ENCODE data around the gene GPR158. TPM values are rescaled to one million over a fixed set of nuclear protein-coding genes. Genes with fewer than 3 reads are reported as not detected.

The GPR158 gene
- total RNA-seq, 1 donor = 0.43 TPM

- no peak for TF ChIP-seq CTCF (IDR thresholded peaks at IDR 0.05; ENCODE audit: insufficient read depth, low read depth, low read length)
- H3K4me3 ChIP-seq (ENCODE audit: low read depth, low read length) = no peak overlapping the region
- DNase-seq (ENCODE audit: low read depth) = no peak
Observed at GRCh38 chr10:25629333-25629732, 454.5 kb downstream of the GPR158 start.

GRCh38 chr10:25631471-25631870, 456.7 kb downstream of the GPR158 start:
- no peak overlapping the region for H3K4me3 ChIP-seq (ENCODE audit: low read depth, low read length)
- DNase-seq (ENCODE audit: low read depth) = no peak
- TF ChIP-seq CTCF (IDR thresholded peaks at IDR 0.05; ENCODE audit: insufficient read depth, low read depth, low read length) = no peak

- no peak for DNase-seq (ENCODE audit: low read depth)
- H3K4me3 ChIP-seq (ENCODE audit: low read depth, low read length) = no peak overlapping the region
- no peak for TF ChIP-seq CTCF (IDR thresholded peaks at IDR 0.05; ENCODE audit: insufficient read depth, low read depth, low read length)
Observed at GRCh38 chr10:25632802-25633201, 458.0 kb downstream of the GPR158 start.

GRCh38 chr10:25633542-25633941, 458.7 kb downstream of the GPR158 start:
- H3K4me3 ChIP-seq (ENCODE audit: low read depth, low read length) = no peak overlapping the region
- TF ChIP-seq CTCF (IDR thresholded peaks at IDR 0.05; ENCODE audit: insufficient read depth, low read depth, low read length) = no peak

GRCh38 chr10:25639646-25640045, 464.8 kb downstream of the GPR158 start:
- peak; percentile 18 for TF ChIP-seq CTCF (IDR thresholded peaks at IDR 0.05; ENCODE audit: insufficient read depth, low read depth, low read length)
- peak; percentile 30 for DNase-seq (ENCODE audit: low read depth)
- H3K4me3 ChIP-seq (ENCODE audit: low read depth, low read length) = no peak overlapping the region

More at GRCh38 chr10:25633542-25633941, 458.7 kb downstream of the GPR158 start:
- DNase-seq (ENCODE audit: low read depth) = no peak

GRCh38 chr10:25641595-25641994, 466.8 kb downstream of the GPR158 start:
- no peak for DNase-seq (ENCODE audit: low read depth)
- H3K4me3 ChIP-seq (ENCODE audit: low read depth, low read length) = no peak overlapping the region
- TF ChIP-seq CTCF (IDR thresholded peaks at IDR 0.05; ENCODE audit: insufficient read depth, low read depth, low read length) = no peak

- no peak overlapping the region for H3K4me3 ChIP-seq (ENCODE audit: low read depth, low read length)
- no peak for DNase-seq (ENCODE audit: low read depth)
Observed at GRCh38 chr10:25642721-25643120, 467.9 kb downstream of the GPR158 start.

More at GRCh38 chr10:25642721-25643120, 467.9 kb downstream of the GPR158 start:
- TF ChIP-seq CTCF (IDR thresholded peaks at IDR 0.05; ENCODE audit: insufficient read depth, low read depth, low read length) = no peak

All from fibroblast of villous mesenchyme (primary cell).